ENCODE measurements around the gene ST3GAL4. TPM values are rescaled to one million over a fixed set of nuclear protein-coding genes. Genes with fewer than 3 reads are reported as not detected.
A peak's percentile ranks its signal among the peaks of the same experiment; 100 is the strongest.

Gene ST3GAL4
- total and polyA plus RNA-seq, 9 of the 15 experiments (the other 6 are each of a cell fraction or from before 2014, with no cell fraction given): 0.27 to 22.9 (median 10.5) TPM

DNA sequence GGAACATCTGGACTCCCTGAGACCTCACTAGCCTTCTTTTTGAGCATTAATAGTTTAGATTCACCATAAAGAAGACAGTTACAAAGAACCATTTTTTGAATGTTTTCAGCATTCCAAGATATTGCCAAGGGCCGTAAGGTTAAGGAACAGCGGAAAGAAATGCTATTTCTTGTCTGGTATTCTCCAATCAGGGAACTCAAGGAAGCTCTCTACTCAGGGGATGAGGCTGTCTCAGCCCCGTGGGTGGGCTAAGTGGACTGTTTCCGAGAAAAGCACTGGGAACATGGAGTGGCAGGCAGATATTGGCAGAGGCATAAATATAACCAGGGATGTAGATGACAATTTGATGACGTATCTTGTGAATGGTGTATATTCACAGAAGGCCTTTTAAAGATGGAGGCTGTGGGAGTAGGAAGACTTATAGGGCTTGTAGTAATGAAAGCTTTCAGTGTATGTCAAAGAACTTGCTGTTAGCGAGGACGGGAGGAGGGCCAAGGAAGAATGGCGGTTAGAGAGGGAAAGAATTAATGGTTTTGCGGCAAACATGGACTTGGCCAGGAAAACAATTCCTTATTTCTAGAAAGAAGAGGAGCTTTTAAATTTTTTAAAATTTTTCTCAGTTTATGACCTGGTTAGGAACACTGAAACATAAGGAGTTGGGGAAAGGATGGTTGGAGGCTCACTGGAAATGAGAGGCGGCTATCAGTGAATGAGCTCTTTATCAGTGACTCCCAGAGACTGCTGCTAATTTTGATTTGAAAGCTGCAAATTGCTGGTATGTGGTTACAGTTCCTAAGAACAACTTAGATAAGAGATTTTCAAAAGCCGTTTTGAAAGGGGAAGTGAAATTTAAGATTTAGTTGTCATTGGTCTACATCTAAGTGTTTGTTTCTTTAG lies 64.6 kb downstream of the ST3GAL4 start (continued):
- TF ChIP-seq, protein P1, sequence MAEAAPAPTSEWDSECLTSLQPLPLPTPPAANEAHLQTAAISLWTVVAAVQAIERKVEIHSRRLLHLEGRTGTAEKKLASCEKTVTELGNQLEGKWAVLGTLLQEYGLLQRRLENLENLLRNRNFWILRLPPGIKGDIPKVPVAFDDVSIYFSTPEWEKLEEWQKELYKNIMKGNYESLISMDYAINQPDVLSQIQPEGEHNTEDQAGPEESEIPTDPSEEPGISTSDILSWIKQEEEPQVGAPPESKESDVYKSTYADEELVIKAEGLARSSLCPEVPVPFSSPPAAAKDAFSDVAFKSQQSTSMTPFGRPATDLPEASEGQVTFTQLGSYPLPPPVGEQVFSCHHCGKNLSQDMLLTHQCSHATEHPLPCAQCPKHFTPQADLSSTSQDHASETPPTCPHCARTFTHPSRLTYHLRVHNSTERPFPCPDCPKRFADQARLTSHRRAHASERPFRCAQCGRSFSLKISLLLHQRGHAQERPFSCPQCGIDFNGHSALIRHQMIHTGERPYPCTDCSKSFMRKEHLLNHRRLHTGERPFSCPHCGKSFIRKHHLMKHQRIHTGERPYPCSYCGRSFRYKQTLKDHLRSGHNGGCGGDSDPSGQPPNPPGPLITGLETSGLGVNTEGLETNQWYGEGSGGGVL (CRISPR knock-in tag; IDR thresholded peaks at IDR 0.05): no peak
- TF ChIP-seq, protein P2, sequence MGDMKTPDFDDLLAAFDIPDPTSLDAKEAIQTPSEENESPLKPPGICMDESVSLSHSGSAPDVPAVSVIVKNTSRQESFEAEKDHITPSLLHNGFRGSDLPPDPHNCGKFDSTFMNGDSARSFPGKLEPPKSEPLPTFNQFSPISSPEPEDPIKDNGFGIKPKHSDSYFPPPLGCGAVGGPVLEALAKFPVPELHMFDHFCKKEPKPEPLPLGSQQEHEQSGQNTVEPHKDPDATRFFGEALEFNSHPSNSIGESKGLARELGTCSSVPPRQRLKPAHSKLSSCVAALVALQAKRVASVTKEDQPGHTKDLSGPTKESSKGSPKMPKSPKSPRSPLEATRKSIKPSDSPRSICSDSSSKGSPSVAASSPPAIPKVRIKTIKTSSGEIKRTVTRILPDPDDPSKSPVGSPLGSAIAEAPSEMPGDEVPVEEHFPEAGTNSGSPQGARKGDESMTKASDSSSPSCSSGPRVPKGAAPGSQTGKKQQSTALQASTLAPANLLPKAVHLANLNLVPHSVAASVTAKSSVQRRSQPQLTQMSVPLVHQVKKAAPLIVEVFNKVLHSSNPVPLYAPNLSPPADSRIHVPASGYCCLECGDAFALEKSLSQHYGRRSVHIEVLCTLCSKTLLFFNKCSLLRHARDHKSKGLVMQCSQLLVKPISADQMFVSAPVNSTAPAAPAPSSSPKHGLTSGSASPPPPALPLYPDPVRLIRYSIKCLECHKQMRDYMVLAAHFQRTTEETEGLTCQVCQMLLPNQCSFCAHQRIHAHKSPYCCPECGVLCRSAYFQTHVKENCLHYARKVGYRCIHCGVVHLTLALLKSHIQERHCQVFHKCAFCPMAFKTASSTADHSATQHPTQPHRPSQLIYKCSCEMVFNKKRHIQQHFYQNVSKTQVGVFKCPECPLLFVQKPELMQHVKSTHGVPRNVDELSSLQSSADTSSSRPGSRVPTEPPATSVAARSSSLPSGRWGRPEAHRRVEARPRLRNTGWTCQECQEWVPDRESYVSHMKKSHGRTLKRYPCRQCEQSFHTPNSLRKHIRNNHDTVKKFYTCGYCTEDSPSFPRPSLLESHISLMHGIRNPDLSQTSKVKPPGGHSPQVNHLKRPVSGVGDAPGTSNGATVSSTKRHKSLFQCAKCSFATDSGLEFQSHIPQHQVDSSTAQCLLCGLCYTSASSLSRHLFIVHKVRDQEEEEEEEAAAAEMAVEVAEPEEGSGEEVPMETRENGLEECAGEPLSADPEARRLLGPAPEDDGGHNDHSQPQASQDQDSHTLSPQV (IDR thresholded peaks at IDR 0.05): no peak
- TF ChIP-seq, protein P3, sequence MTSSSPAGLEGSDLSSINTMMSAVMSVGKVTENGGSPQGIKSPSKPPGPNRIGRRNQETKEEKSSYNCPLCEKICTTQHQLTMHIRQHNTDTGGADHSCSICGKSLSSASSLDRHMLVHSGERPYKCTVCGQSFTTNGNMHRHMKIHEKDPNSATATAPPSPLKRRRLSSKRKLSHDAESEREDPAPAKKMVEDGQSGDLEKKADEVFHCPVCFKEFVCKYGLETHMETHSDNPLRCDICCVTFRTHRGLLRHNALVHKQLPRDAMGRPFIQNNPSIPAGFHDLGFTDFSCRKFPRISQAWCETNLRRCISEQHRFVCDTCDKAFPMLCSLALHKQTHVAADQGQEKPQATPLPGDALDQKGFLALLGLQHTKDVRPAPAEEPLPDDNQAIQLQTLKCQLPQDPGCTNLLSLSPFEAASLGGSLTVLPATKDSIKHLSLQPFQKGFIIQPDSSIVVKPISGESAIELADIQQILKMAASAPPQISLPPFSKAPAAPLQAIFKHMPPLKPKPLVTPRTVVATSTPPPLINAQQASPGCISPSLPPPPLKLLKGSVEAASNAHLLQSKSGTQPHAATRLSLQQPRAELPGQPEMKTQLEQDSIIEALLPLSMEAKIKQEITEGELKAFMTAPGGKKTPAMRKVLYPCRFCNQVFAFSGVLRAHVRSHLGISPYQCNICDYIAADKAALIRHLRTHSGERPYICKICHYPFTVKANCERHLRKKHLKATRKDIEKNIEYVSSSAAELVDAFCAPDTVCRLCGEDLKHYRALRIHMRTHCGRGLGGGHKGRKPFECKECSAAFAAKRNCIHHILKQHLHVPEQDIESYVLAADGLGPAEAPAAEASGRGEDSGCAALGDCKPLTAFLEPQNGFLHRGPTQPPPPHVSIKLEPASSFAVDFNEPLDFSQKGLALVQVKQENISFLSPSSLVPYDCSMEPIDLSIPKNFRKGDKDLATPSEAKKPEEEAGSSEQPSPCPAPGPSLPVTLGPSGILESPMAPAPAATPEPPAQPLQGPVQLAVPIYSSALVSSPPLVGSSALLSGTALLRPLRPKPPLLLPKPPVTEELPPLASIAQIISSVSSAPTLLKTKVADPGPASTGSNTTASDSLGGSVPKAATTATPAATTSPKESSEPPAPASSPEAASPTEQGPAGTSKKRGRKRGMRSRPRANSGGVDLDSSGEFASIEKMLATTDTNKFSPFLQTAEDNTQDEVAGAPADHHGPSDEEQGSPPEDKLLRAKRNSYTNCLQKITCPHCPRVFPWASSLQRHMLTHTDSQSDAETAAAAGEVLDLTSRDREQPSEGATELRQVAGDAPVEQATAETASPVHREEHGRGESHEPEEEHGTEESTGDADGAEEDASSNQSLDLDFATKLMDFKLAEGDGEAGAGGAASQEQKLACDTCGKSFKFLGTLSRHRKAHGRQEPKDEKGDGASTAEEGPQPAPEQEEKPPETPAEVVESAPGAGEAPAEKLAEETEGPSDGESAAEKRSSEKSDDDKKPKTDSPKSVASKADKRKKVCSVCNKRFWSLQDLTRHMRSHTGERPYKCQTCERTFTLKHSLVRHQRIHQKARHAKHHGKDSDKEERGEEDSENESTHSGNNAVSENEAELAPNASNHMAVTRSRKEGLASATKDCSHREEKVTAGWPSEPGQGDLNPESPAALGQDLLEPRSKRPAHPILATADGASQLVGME (CRISPR knock-in tag; IDR thresholded peaks at IDR 0.05): no peak
- TF ChIP-seq CEBPG (CRISPR knock-in tag; IDR thresholded peaks at IDR 0.05) (no peak), CEBPG (tag; conservative IDR thresholded peaks at IDR 0.05 in 1 of 2, IDR thresholded peaks at IDR 0.05 in 1 of 2) (no peak), SOX6 (IDR thresholded peaks at IDR 0.05) (peak; percentile 97), TEAD2 (tag; IDR thresholded peaks at IDR 0.05) (peak; percentile 75), TAL1 (IDR thresholded peaks at IDR 0.05) (peak; percentile 99), POLR2H (tag; IDR thresholded peaks at IDR 0.05; ENCODE audit: low read depth) (no peak)
- TF ChIP-seq, protein P4, sequence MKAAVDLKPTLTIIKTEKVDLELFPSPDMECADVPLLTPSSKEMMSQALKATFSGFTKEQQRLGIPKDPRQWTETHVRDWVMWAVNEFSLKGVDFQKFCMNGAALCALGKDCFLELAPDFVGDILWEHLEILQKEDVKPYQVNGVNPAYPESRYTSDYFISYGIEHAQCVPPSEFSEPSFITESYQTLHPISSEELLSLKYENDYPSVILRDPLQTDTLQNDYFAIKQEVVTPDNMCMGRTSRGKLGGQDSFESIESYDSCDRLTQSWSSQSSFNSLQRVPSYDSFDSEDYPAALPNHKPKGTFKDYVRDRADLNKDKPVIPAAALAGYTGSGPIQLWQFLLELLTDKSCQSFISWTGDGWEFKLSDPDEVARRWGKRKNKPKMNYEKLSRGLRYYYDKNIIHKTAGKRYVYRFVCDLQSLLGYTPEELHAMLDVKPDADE (conservative IDR thresholded peaks at IDR 0.05; ENCODE audit: control insufficient read depth, low read depth, low read length): no peak
- TF ChIP-seq, protein P5, sequence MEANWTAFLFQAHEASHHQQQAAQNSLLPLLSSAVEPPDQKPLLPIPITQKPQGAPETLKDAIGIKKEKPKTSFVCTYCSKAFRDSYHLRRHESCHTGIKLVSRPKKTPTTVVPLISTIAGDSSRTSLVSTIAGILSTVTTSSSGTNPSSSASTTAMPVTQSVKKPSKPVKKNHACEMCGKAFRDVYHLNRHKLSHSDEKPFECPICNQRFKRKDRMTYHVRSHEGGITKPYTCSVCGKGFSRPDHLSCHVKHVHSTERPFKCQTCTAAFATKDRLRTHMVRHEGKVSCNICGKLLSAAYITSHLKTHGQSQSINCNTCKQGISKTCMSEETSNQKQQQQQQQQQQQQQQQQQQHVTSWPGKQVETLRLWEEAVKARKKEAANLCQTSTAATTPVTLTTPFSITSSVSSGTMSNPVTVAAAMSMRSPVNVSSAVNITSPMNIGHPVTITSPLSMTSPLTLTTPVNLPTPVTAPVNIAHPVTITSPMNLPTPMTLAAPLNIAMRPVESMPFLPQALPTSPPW (CRISPR knock-in tag; IDR thresholded peaks at IDR 0.05): peak; percentile 59

Measured in K562 (cell line).